Adrenal gland (tissue), 5 donors: ENCODE results near the gene DTL.

Source experiments
- POLR2A ChIP-seq, 2 donors: fragments of 450-650 bp; IDR thresholded peaks; one replicate each; pipeline ENCODE4 v1.6.1; 2017; ENCODE audit warnings: antibody characterized with exemption in 2 of 2, mild to moderate bottlenecking in 2 of 2, moderate library complexity in 1 of 2
- TF ChIP-seq, protein P1 (sequence below), 6 experiments: fragments of 450-650 bp in 4 of 6; fragments of 200-600 bp in 2 of 6; sonication (generic) in 1 of 6; IDR thresholded peaks; 1 replicate in 5 of 6; 2 replicates in 1 of 6; pipeline versions ENCODE4 v1.5.1 to v1.8.0; 2016 to 2021; ENCODE audit warnings: antibody characterized with exemption in 6 of 6, mild to moderate bottlenecking in 2 of 6, moderate library complexity in 1 of 6
- donor health status: DM: no; HTN: no; CAD: no.

DNA sequence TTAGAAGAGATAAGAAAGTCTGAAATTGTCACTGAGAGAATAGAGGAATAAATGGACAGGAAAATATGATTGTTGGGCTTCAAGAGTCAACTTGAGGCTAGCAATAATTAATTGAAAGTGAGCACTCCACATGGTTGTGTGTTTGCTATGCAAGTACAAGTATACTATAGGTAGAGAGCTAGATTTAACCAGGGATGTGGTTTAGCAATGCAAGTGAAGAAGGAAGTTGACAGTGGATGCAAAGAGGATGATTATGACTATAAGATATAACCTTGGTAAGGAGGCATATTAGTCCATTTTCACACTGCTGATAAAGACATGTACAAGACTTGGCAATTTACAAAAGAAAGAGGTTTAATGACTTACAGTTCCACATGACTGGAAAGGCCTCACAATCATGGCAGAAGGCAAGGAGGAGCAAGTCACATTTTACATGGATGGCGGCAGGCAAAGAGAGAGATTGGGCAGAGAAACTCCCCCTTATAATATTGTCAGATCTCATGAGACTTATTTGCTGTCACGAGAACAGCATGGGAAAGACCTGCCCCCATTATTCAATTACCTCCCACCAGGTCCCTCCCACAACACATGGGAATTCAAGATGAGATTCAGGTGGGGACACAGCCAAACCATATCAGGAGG lies 47.3 kb downstream of the DTL start:
- TF ChIP-seq, protein P1, sequence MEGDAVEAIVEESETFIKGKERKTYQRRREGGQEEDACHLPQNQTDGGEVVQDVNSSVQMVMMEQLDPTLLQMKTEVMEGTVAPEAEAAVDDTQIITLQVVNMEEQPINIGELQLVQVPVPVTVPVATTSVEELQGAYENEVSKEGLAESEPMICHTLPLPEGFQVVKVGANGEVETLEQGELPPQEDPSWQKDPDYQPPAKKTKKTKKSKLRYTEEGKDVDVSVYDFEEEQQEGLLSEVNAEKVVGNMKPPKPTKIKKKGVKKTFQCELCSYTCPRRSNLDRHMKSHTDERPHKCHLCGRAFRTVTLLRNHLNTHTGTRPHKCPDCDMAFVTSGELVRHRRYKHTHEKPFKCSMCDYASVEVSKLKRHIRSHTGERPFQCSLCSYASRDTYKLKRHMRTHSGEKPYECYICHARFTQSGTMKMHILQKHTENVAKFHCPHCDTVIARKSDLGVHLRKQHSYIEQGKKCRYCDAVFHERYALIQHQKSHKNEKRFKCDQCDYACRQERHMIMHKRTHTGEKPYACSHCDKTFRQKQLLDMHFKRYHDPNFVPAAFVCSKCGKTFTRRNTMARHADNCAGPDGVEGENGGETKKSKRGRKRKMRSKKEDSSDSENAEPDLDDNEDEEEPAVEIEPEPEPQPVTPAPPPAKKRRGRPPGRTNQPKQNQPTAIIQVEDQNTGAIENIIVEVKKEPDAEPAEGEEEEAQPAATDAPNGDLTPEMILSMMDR (IDR thresholded peaks at IDR 0.05): no peak
- TF ChIP-seq POLR2A (IDR thresholded peaks at IDR 0.05): no peak
